SJSA1 (cell line): ENCODE data around the gene PTPN11. TPM values are rescaled to one million over a fixed set of nuclear protein-coding genes. Genes with fewer than 3 reads are reported as not detected.

ENCODE experiments used
- DNase-seq, 2 experiments: peaks; one replicate each; pipeline ENCODE4 v3.0.0-alpha.2; 2015 to 2020; ENCODE audit warnings: low spot score in 2 of 2, low read depth in 1 of 2
- H3K27ac ChIP-seq: fragments of 250-450 bp; sonication (Bioruptor Pico); 2 replicates; pipeline ENCODE4 v1.5.1; 2020; ENCODE audit warnings: mild to moderate bottlenecking, moderate library complexity
- H3K27me3 ChIP-seq: fragments of 250-450 bp; sonication (Bioruptor Pico); replicated peaks from 2 replicates; pipeline ENCODE4 v1.5.1; 2020; ENCODE audit warnings: mild to moderate bottlenecking, moderate library complexity
- H3K36me3 ChIP-seq: fragments of 250-450 bp; sonication (Bioruptor Pico); 2 replicates; pipeline ENCODE4 v1.5.1; 2020; ENCODE audit warnings: mild to moderate bottlenecking
- H3K4me1 ChIP-seq: fragments of 250-450 bp; sonication (Bioruptor Pico); replicated peaks from 2 replicates; pipeline ENCODE4 v1.6.1; 2021; ENCODE audit warnings: mild to moderate bottlenecking
- H3K4me3 ChIP-seq: fragments of 250-450 bp; sonication (Bioruptor Pico); 2 replicates; pipeline ENCODE4 v1.5.1; 2020; ENCODE audit warnings: mild to moderate bottlenecking
- H3K9me3 ChIP-seq: fragments of 250-450 bp; sonication (Bioruptor Pico); replicated peaks from 2 replicates; pipeline ENCODE4 v1.5.1; 2020; ENCODE audit warnings: mild to moderate bottlenecking
- total RNA-seq: library from RNA; depleted of rRNA; stranded (reverse); fragments of >200 nt; shearing (Covaris generic); gene quantifications from 2 replicates; pipeline ENCODE4 v1.2.3, GENCODE V29; 2014

The PTPN11 gene
- total RNA-seq, 1 experiment from 2014 or later, result 88.8 TPM

- Histone ChIP-seq H3K36me3 (no peaks in the 10 kb centered on the region), H3K9me3 (peaks cover 41% of the 10 kb centered on the region), H3K27ac (peak overlapping the region; percentile 1; the same call in 1 of the 2 replicates), H3K4me3 (no peak overlapping the region), H3K4me1 (peaks cover 13% of the 10 kb centered on the region), H3K27me3 (no peaks in the 10 kb centered on the region)
- peak; percentile 100 for DNase-seq
These were observed 119.1 kb downstream of the PTPN11 start for GRCh38 chr12:112537710-112538396.

GRCh38 chr12:112538740-112539139 is 120.0 kb downstream of the PTPN11 start:
- Histone ChIP-seq H3K4me1 (peaks cover 13% of the 10 kb centered on the region), H3K9me3 (peaks cover 39% of the 10 kb centered on the region), H3K36me3 (no peaks in the 10 kb centered on the region), H3K27me3 (no peaks in the 10 kb centered on the region), H3K4me3 (no peak overlapping the region), H3K27ac (no peak overlapping the region)
- peak in 1 of 2 experiments; percentile 75 for DNase-seq

GRCh38 chr12:112539221-112539620 is 120.5 kb downstream of the PTPN11 start:
- no peak overlapping the region for H3K4me3 ChIP-seq
- peak in 1 of 2 experiments; percentile 79 for DNase-seq
- H3K9me3 ChIP-seq, result peaks cover 41% of the 10 kb centered on the region
- H3K4me1 ChIP-seq, result peaks cover 13% of the 10 kb centered on the region
- H3K27me3 ChIP-seq, result no peaks in the 10 kb centered on the region
- no peaks in the 10 kb centered on the region for H3K36me3 ChIP-seq
- H3K27ac ChIP-seq, result no peak overlapping the region

GRCh38 chr12:112540021-112540420 is 121.3 kb downstream of the PTPN11 start:
- no peaks in the 10 kb centered on the region for H3K36me3 ChIP-seq
- no peak overlapping the region for H3K4me3 ChIP-seq
- no peaks in the 10 kb centered on the region for H3K27me3 ChIP-seq
- peak; percentile 50 to 82 for DNase-seq
- H3K9me3 ChIP-seq, result peaks cover 42% of the 10 kb centered on the region
- no peak overlapping the region for H3K27ac ChIP-seq
- H3K4me1 ChIP-seq, result peaks cover 13% of the 10 kb centered on the region

- Histone ChIP-seq H3K27me3 (no peaks in the 10 kb centered on the region), H3K9me3 (peaks cover 67% of the 10 kb centered on the region), H3K4me1 (peaks cover under 1% of the 10 kb centered on the region), H3K36me3 (no peaks in the 10 kb centered on the region), H3K27ac (no peak overlapping the region), H3K4me3 (no peak overlapping the region)
- peak in 1 of 2 experiments; percentile 78 for DNase-seq
These were observed 125.0 kb downstream of the PTPN11 start for GRCh38 chr12:112543751-112544150.

- Histone ChIP-seq H3K4me1 (no peaks in the 10 kb centered on the region), H3K4me3 (no peak overlapping the region), H3K36me3 (no peaks in the 10 kb centered on the region), H3K9me3 (peaks cover 57% of the 10 kb centered on the region), H3K27me3 (no peaks in the 10 kb centered on the region), H3K27ac (no peak overlapping the region)
- DNase-seq, result peak in 1 of 2 experiments; percentile 60
These were observed 127.6 kb downstream of the PTPN11 start for GRCh38 chr12:112546339-112546738.

- H3K4me3 ChIP-seq, result no peak overlapping the region
- no peaks in the 10 kb centered on the region for H3K27me3 ChIP-seq
- DNase-seq, result peak; percentile 64 to 86
- no peaks in the 10 kb centered on the region for H3K36me3 ChIP-seq
- peaks cover 50% of the 10 kb centered on the region for H3K9me3 ChIP-seq
- H3K4me1 ChIP-seq, result no peaks in the 10 kb centered on the region
- no peak overlapping the region for H3K27ac ChIP-seq
These were observed 128.2 kb downstream of the PTPN11 start for GRCh38 chr12:112546996-112547395.

- Histone ChIP-seq H3K36me3 (no peaks in the 10 kb centered on the region), H3K4me1 (no peaks in the 10 kb centered on the region), H3K27ac (no peak overlapping the region), H3K4me3 (no peak overlapping the region), H3K9me3 (peaks cover 45% of the 10 kb centered on the region), H3K27me3 (no peaks in the 10 kb centered on the region)
- peak in 1 of 2 experiments; percentile 83 for DNase-seq
These were observed 130.3 kb downstream of the PTPN11 start for GRCh38 chr12:112549031-112549430.

GRCh38 chr12:112551681-112552080 is 132.9 kb downstream of the PTPN11 start:
- Histone ChIP-seq H3K4me3 (no peak overlapping the region), H3K27ac (no peak overlapping the region), H3K9me3 (peaks cover 20% of the 10 kb centered on the region), H3K4me1 (no peaks in the 10 kb centered on the region), H3K27me3 (no peaks in the 10 kb centered on the region; the same call in 1 of the 2 replicates), H3K36me3 (no peaks in the 10 kb centered on the region)
- no peak for DNase-seq

- no peaks in the 10 kb centered on the region; the same call in 1 of the 2 replicates for H3K27me3 ChIP-seq
- H3K9me3 ChIP-seq, result no peaks in the 10 kb centered on the region
- H3K4me3 ChIP-seq, result no peak overlapping the region
- H3K27ac ChIP-seq, result no peak overlapping the region
- no peak for DNase-seq
- no peaks in the 10 kb centered on the region for H3K4me1 ChIP-seq
- no peaks in the 10 kb centered on the region for H3K36me3 ChIP-seq
These were observed 137.0 kb downstream of the PTPN11 start for GRCh38 chr12:112555621-112556233.

GRCh38 chr12:112557951-112558630 is 139.3 kb downstream of the PTPN11 start:
- DNase-seq, result no peak
- H3K27me3 ChIP-seq, result peaks cover 4% of the 10 kb centered on the region; the same call in 1 of the 2 replicates
- H3K4me3 ChIP-seq, result no peak overlapping the region
- no peaks in the 10 kb centered on the region for H3K36me3 ChIP-seq
- H3K27ac ChIP-seq, result no peak overlapping the region
- H3K9me3 ChIP-seq, result no peaks in the 10 kb centered on the region
- H3K4me1 ChIP-seq, result no peaks in the 10 kb centered on the region
